H1 (cell line): ENCODE measurements around the gene LHPP. TPM values are rescaled to one million over a fixed set of nuclear protein-coding genes. Genes with fewer than 3 reads are reported as not detected.

Source experiments
- CTCF ChIA-PET: fragments of 300-600 bp; sonication (Branson Sonifier 250); formaldehyde crosslinking; loops from one replicate; lab custom pipeline; 2021; ENCODE audit not compliant: partially characterized antibody; lab: Charles Lee
- POLR2A ChIA-PET: fragments of 300-600 bp; sonication (Branson Sonifier 250); formaldehyde crosslinking; loops from one replicate; lab custom pipeline; 2021; ENCODE audit warnings: inconsistent platforms; ENCODE audit not compliant: partially characterized antibody; lab: Charles Lee
- DNase-seq, 2 experiments: peaks; one replicate each; pipeline versions ENCODE4 v3.0.0 to v3.0.0-alpha.2; 2010 to 2022; ENCODE audit warnings: low spot score in 2 of 2, low read depth in 1 of 2, mixed read lengths in 1 of 2
- FAIRE-seq: peaks from 2 replicates; lab custom pipeline; 2011; peaks lifted over from hg19 to GRCh38; lab: Jason Lieb, UNC
- H2AFZ ChIP-seq: 2 replicates; pipeline ENCODE4 v1.8.1; 2012; ENCODE audit warnings: low read length, inconsistent platforms
- H2AK5ac ChIP-seq: 2 replicates; pipeline ENCODE4 v1.6.1; 2013; ENCODE audit warnings: low read depth, low read length
- H2BK120ac ChIP-seq: replicated peaks from 2 replicates; pipeline ENCODE3; 2013; ENCODE audit warnings: low read depth, low read length, inconsistent platforms
- H2BK12ac ChIP-seq: 2 replicates; pipeline ENCODE4 v1.6.1; 2013; ENCODE audit warnings: low read depth, low read length
- H2BK15ac ChIP-seq: 2 replicates; pipeline ENCODE4 v1.6.1; 2013; ENCODE audit warnings: low read length
- H2BK20ac ChIP-seq: 2 replicates; pipeline ENCODE4 v1.6.1; 2013; ENCODE audit warnings: low read length
- H2BK5ac ChIP-seq: 2 replicates; pipeline ENCODE4 v1.6.1; 2013; ENCODE audit warnings: low read depth, low read length
- H3K14ac ChIP-seq: 2 replicates; pipeline ENCODE4 v1.6.1; 2013; ENCODE audit warnings: inconsistent platforms; ENCODE audit not compliant: insufficient read length
- H3K18ac ChIP-seq: 2 replicates; pipeline ENCODE4 v1.6.1; 2013; ENCODE audit warnings: low read length; ENCODE audit errors: extremely low read depth
- H3K23ac ChIP-seq: 2 replicates; pipeline ENCODE4 v1.6.1; 2013; ENCODE audit warnings: inconsistent platforms; ENCODE audit not compliant: insufficient read length
- H3K23me2 ChIP-seq: 2 replicates; pipeline ENCODE4 v1.6.1; 2013; ENCODE audit warnings: low read depth, low read length
- H3K27ac ChIP-seq: 2 replicates; pipeline ENCODE4 v1.6.1; 2011; ENCODE audit warnings: low read depth, low read length, inconsistent platforms
- H3K27me3 ChIP-seq, 4 experiments: replicated peaks in 1 of 4; 1 replicate in 1 of 4; 2 replicates in 3 of 4; pipeline versions ENCODE4 v1.6.1 to v1.8.1; 2011 to 2013; ENCODE audit warnings: low read length in 3 of 4, mild to moderate bottlenecking in 3 of 4, inconsistent platforms in 2 of 4, mixed read lengths in 2 of 4, moderate library complexity in 1 of 4; ENCODE audit not compliant: control insufficient read depth in 3 of 4, insufficient read depth in 3 of 4; ENCODE audit errors: extremely low read depth in 1 of 4
- H3K36me3 ChIP-seq, 4 experiments: 2 replicates each; pipeline versions ENCODE4 v1.6.1 to v1.8.1; 2011 to 2013; ENCODE audit warnings: mild to moderate bottlenecking in 4 of 4, low read length in 3 of 4, moderate library complexity in 2 of 4, control low read depth in 1 of 4, inconsistent platforms in 1 of 4; ENCODE audit not compliant: insufficient read depth in 4 of 4, control insufficient read depth in 2 of 4
- H3K4ac ChIP-seq: replicated peaks from 2 replicates; pipeline ENCODE3; 2013; ENCODE audit warnings: low read length, low read depth, mixed read lengths, inconsistent platforms; ENCODE audit not compliant: insufficient read length
- H3K4me1 ChIP-seq, 4 experiments: replicated peaks in 1 of 4; 1 replicate in 1 of 4; 2 replicates in 3 of 4; pipeline versions ENCODE4 v1.6.1 to v1.8.1; 2011 to 2013; ENCODE audit warnings: low read length in 3 of 4, inconsistent platforms in 2 of 4, mixed read lengths in 1 of 4; ENCODE audit not compliant: insufficient read depth in 4 of 4, control insufficient read depth in 3 of 4
- H3K4me2 ChIP-seq, 2 experiments: 2 replicates each; pipeline versions ENCODE4 v1.6.1 to v1.8.1; 2011 to 2013; ENCODE audit warnings: low read depth in 2 of 2, low read length in 2 of 2, control low read depth in 1 of 2, inconsistent platforms in 1 of 2, mild to moderate bottlenecking in 1 of 2; ENCODE audit not compliant: insufficient read depth in 1 of 2
- H3K4me3 ChIP-seq, 4 experiments: fragments of 200-600, 300-600 bp in 1 of 4; sonication (generic), shearing (Covaris generic), sonication (Bioruptor Twin) in 1 of 4; 2 replicates each; pipeline versions ENCODE4 v1.5.1 to v1.8.1; 2011 to 2016; ENCODE audit warnings: low read length in 4 of 4, low read depth in 3 of 4, control low read depth in 2 of 4, inconsistent platforms in 2 of 4, mild to moderate bottlenecking in 2 of 4, mixed read lengths in 1 of 4, moderate library complexity in 1 of 4; ENCODE audit not compliant: insufficient read depth in 2 of 4; ENCODE audit errors: extremely low read depth in 1 of 4
- H3K56ac ChIP-seq: replicated peaks from 2 replicates; pipeline ENCODE3; 2013; ENCODE audit warnings: low read depth, mild to moderate bottlenecking, mixed read lengths, low read length, inconsistent platforms; ENCODE audit not compliant: insufficient read length
- H3K79me1 ChIP-seq: 2 replicates; pipeline ENCODE4 v1.6.1; 2013; ENCODE audit warnings: low read depth, low read length, control low read depth
- H3K79me2 ChIP-seq, 2 experiments: 2 replicates each; pipeline versions ENCODE4 v1.6.1 to v1.8.1; 2012 to 2013; ENCODE audit warnings: low read length in 2 of 2, mild to moderate bottlenecking in 2 of 2, inconsistent platforms in 1 of 2; ENCODE audit not compliant: insufficient read depth in 2 of 2, control insufficient read depth in 1 of 2
- H3K9ac ChIP-seq, 4 experiments: replicated peaks in 1 of 4; 1 replicate in 1 of 4; 2 replicates in 3 of 4; pipeline versions ENCODE4 v1.6.1 to v1.8.1; 2011 to 2013; ENCODE audit warnings: low read depth in 3 of 4, low read length in 3 of 4, control low read depth in 2 of 4, mild to moderate bottlenecking in 2 of 4, moderate library complexity in 2 of 4, inconsistent platforms in 1 of 4; ENCODE audit errors: extremely low read depth in 1 of 4
- H3K9me3 ChIP-seq, 2 experiments: 2 replicates each; pipeline versions ENCODE4 v1.6.1 to v1.8.1; 2012 to 2013; ENCODE audit warnings: mild to moderate bottlenecking in 2 of 2, moderate library complexity in 2 of 2, control low read depth in 1 of 2, inconsistent platforms in 1 of 2, low read depth in 1 of 2, low read length in 1 of 2, mixed read lengths in 1 of 2; ENCODE audit not compliant: insufficient read depth in 2 of 2
- H4K20me1 ChIP-seq, 2 experiments: replicated peaks in 1 of 2; 2 replicates each; pipeline versions ENCODE3 to v1.8.1; 2011 to 2013; ENCODE audit warnings: inconsistent platforms in 2 of 2, low read length in 2 of 2, mild to moderate bottlenecking in 1 of 2; ENCODE audit not compliant: insufficient read depth in 2 of 2, control insufficient read depth in 1 of 2
- H4K5ac ChIP-seq: 2 replicates; pipeline ENCODE4 v1.6.1; 2013; ENCODE audit warnings: low read length, low read depth, mixed read lengths, inconsistent platforms; ENCODE audit not compliant: insufficient read length
- H4K8ac ChIP-seq: 2 replicates; pipeline ENCODE4 v1.8.0; 2013; ENCODE audit warnings: mild to moderate bottlenecking, moderate library complexity, low read length, inconsistent platforms; ENCODE audit not compliant: insufficient read depth; ENCODE audit errors: extremely low read depth
- H4K91ac ChIP-seq: replicated peaks from 2 replicates; pipeline ENCODE3; 2013; ENCODE audit warnings: low read length, mixed read lengths, inconsistent platforms; ENCODE audit not compliant: insufficient read length
- BACH1 ChIP-seq: IDR thresholded peaks from 2 replicates; pipeline ENCODE4 v1.6.1; 2012; ENCODE audit warnings: low read length, improper control_type of control experiment
- CBX5 ChIP-seq: fragments of 300-800, 300-1000 bp; sonication (generic); IDR thresholded peaks from 2 replicates; pipeline ENCODE4 v1.7.1; 2016; ENCODE audit warnings: antibody characterized with exemption, low read length, low read depth
- CHD1 ChIP-seq: IDR thresholded peaks from 2 replicates; pipeline ENCODE4 v1.6.1; 2012; ENCODE audit warnings: low read depth, low read length, improper control_type of control experiment
- EGR1 ChIP-seq: IDR thresholded peaks from 2 replicates; pipeline ENCODE4 v1.6.1; 2011; ENCODE audit warnings: low read depth, low read length, borderline replicate concordance
- KDM5A ChIP-seq: fragments of 200-600 bp; IDR thresholded peaks from 2 replicates; pipeline ENCODE4 v1.7.1; 2012; ENCODE audit warnings: mild to moderate bottlenecking, low read length, inconsistent platforms, mixed read lengths
- PHF8 ChIP-seq: fragments of 200-600 bp; sonication (generic); conservative IDR thresholded peaks from 2 replicates; pipeline ENCODE4 v1.7.1; 2012; ENCODE audit warnings: low read depth, mild to moderate bottlenecking, inconsistent platforms, low read length, moderate library complexity
- RAD21 ChIP-seq, 2 experiments: IDR thresholded peaks in 1 of 2; conservative IDR thresholded peaks in 1 of 2; 2 replicates each; pipeline ENCODE4 v1.6.1; 2011; ENCODE audit warnings: low read depth in 2 of 2, low read length in 2 of 2, improper control_type of control experiment in 1 of 2, inconsistent platforms in 1 of 2, mild to moderate bottlenecking in 1 of 2, moderate library complexity in 1 of 2
- RXRA ChIP-seq: IDR thresholded peaks from 2 replicates; pipeline ENCODE4 v1.6.1; 2011; ENCODE audit warnings: low read depth, mild to moderate bottlenecking, low read length, moderate library complexity; ENCODE audit not compliant: insufficient read depth
- SIX5 ChIP-seq: IDR thresholded peaks from 2 replicates; pipeline ENCODE4 v1.6.1; 2011; ENCODE audit warnings: mild to moderate bottlenecking, low read depth, low read length
- SUZ12 ChIP-seq: fragments of 200-600 bp; sonication (generic); IDR thresholded peaks from 2 replicates; pipeline ENCODE4 v1.6.1; 2012; ENCODE audit warnings: mild to moderate bottlenecking, inconsistent platforms, low read length, moderate library complexity, mixed read lengths
- WGBS, 2 experiments: shearing (Covaris generic) in 1 of 2; methylation state at CpG; one replicate each; pipeline versions ENCODE4 v1.1.6 to v1.1.7; 2013 to 2015; ENCODE audit warnings: low lambda C conversion rate in 2 of 2, mixed read lengths in 2 of 2, inconsistent platforms in 1 of 2, low coverage in 1 of 2, missing lambda C conversion rate in 1 of 2; ENCODE audit not compliant: insufficient replicate concordance in 2 of 2, insufficient coverage in 1 of 2, insufficient read length in 1 of 2; ENCODE audit errors: extremely low coverage in 1 of 2, missing lambda C conversion rate in 1 of 2; 5-methylcytosine and 5-hydroxymethylcytosine counted together
- polyA plus RNA-seq, 7 experiments: library from polyadenylated mRNA; depleted of rRNA in 3 of 7; stranded (reverse) in 5 of 7; unstranded in 2 of 7; fragments of >200 nt in 5 of 7; fragments of 200-250 nt in 2 of 7; gene quantifications; 1 replicate in 5 of 7; 2 replicates in 1 of 7; 4 replicates in 1 of 7; pipeline versions ENCODE4 v1.2.1 to v1.2.3, GENCODE V29; 2011 to 2013; ENCODE audit warnings: missing spikeins in 2 of 7, mixed read lengths in 2 of 7
- total RNA-seq: library from RNA; stranded (reverse); fragmentation: NEBNext Ultra II Directional; extraction: Animal tissue kit (Norgen Biotek cat#: 25700); gene quantifications from 2 replicates; pipeline ENCODE4 v1.2.1, GENCODE V29; 2021
- TF ChIP-seq, protein P1 (sequence below): IDR thresholded peaks from 2 replicates; pipeline ENCODE4 v1.6.1; 2011; ENCODE audit warnings: low read depth, mild to moderate bottlenecking, low read length; ENCODE audit not compliant: insufficient read depth
- TF ChIP-seq, protein P2 (sequence below): IDR thresholded peaks from 2 replicates; pipeline ENCODE4 v1.6.1; 2012; ENCODE audit warnings: inconsistent platforms

The LHPP gene
- total and polyA plus RNA-seq, 2 of the 8 experiments (the other 6 are each of a cell fraction or from before 2014, with no cell fraction given): 26.0 to 45.0 TPM

DNA sequence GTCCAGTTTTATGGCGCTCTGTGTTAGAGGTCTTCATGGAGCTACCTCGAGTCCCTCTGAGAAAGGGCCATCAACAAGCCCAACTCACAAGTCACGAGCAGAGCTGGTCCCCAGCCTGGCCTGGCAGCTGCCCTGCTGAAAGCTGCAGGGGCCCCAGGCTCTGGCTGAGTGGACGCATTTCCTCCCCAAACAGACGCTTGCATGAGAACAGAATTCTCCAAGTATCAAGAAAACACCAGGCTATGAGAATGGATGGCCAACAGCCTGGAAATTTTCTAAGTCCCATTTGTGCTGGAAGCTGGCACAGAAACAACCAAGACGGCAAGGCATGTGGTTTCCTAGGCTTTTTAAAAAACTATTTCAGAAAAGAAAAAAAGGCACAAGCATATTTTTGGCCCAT is 167.8 kb downstream of the LHPP start:
- no peak for DNase-seq
- no peak overlapping the region for H2BK20ac ChIP-seq
- no peak overlapping the region for H2BK15ac ChIP-seq
- H3K79me2 ChIP-seq: no peaks in the 10 kb centered on the region
- H4K91ac ChIP-seq: peak overlapping the region; percentile 10
- H3K4ac ChIP-seq: no peak overlapping the region
- peaks cover 2% of the 10 kb centered on the region; the same call in 1 of the 2 replicates for H3K79me1 ChIP-seq
- H3K27ac ChIP-seq: no peak overlapping the region
- H3K56ac ChIP-seq: no peak overlapping the region
- H2BK5ac ChIP-seq: no peak overlapping the region
- no peaks in the 10 kb centered on the region for H3K36me3 ChIP-seq
- H2BK12ac ChIP-seq: no peak overlapping the region
- no peak for FAIRE-seq
- peak overlapping the region; percentile 48; the same call in 1 of the 2 replicates for H3K18ac ChIP-seq
- no peak overlapping the region for H2AFZ ChIP-seq
- WGBS, 2 experiments: 68% methylated on average over 6 of the region's 6 CpGs; no CpG with 5 or more reads in 1 of the 2 experiments
- H3K9ac ChIP-seq: no peak overlapping the region
- peak overlapping the region in 1 of 2 experiments; percentile 14; a peak in 1 of 4 replicates for H3K4me2 ChIP-seq
- no peak overlapping the region for H3K14ac ChIP-seq
- no peak overlapping the region for H4K5ac ChIP-seq
- H3K23ac ChIP-seq: no peak overlapping the region
- no peak overlapping the region for H2BK120ac ChIP-seq
- H3K4me1 ChIP-seq: peaks cover 6 to 21% (median 12%) of the 10 kb centered on the region in 4 experiments
- peaks cover 0 to 10% of the 10 kb centered on the region in 2 experiments for H4K20me1 ChIP-seq
- no peak overlapping the region for H3K4me3 ChIP-seq
- no peaks in the 10 kb centered on the region for H3K9me3 ChIP-seq
- ChIA-PET POLR2A (interaction anchor here (0.7 to 1.2 kb wide), 2 partner anchors 9 to 25 kb away, joined by 3 read pairs; no protein-coding TSS in a partner anchor), CTCF (interaction anchor here (0.8 to 3.2 kb wide), 6 partner anchors 10 to 116 kb away, joined by 3 to 20 read pairs (median 9); no protein-coding TSS in a partner anchor)
- no peak overlapping the region for H2AK5ac ChIP-seq
- no peaks in the 10 kb centered on the region; a peak in 1 of 7 replicates for H3K27me3 ChIP-seq
- H4K8ac ChIP-seq: no peak overlapping the region; the same call in 1 of the 2 replicates
- no peaks in the 10 kb centered on the region for H3K23me2 ChIP-seq
- no peak for TF ChIP-seq RAD21 (IDR thresholded peaks at IDR 0.05 in 1 of 2, conservative IDR thresholded peaks at IDR 0.05 in 1 of 2; ENCODE audit: low read depth in 2 of 2, low read length in 2 of 2)
- TF ChIP-seq, protein P1, sequence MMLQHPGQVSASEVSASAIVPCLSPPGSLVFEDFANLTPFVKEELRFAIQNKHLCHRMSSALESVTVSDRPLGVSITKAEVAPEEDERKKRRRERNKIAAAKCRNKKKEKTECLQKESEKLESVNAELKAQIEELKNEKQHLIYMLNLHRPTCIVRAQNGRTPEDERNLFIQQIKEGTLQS: no peak
- TF ChIP-seq CHD1: no peak
- no peak for TF ChIP-seq SUZ12
- no peak for TF ChIP-seq PHF8
- TF ChIP-seq CBX5: no peak
- no peak for TF ChIP-seq EGR1
- TF ChIP-seq RXRA: no peak
- TF ChIP-seq SIX5: no peak
- TF ChIP-seq BACH1: no peak
- no peak for TF ChIP-seq KDM5A
- TF ChIP-seq, protein P2, sequence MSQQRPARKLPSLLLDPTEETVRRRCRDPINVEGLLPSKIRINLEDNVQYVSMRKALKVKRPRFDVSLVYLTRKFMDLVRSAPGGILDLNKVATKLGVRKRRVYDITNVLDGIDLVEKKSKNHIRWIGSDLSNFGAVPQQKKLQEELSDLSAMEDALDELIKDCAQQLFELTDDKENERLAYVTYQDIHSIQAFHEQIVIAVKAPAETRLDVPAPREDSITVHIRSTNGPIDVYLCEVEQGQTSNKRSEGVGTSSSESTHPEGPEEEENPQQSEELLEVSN: no peak
